MCF 10A (cell line): ENCODE measurements around the gene ALG2. TPM values are rescaled to one million over a fixed set of nuclear protein-coding genes. Genes with fewer than 3 reads are reported as not detected.

ENCODE experiments used
- BruUV-seq: library from RNA; stranded (reverse); fragments of 400-500 nt; replicated peaks from 2 replicates; lab custom pipeline; 2021; lab: Mats Ljungman, UMichigan
- CTCF ChIA-PET: fragments of 300-600 bp; sonication (Branson Sonifier 250); formaldehyde crosslinking; extraction: SDS; loops from one replicate; lab custom pipeline; 2021; ENCODE audit warnings: antibody characterized with exemption, inconsistent platforms; lab: Yijun Ruan, JAX
- POLR2A ChIA-PET: fragments of 300-600, 350-650 bp; sonication (Branson Sonifier 250); formaldehyde crosslinking; extraction: SDS; loops from one replicate; lab custom pipeline; 2020; ENCODE audit warnings: antibody characterized with exemption, inconsistent platforms; lab: Yijun Ruan, JAX
- DNase-seq: peaks from one replicate; pipeline ENCODE4 v3.0.0-alpha.2; 2018; ENCODE audit not compliant: unreplicated experiment
- H3K27ac Mint-ChIP-seq: one replicate; pipeline ENCODE4 v1.8.0; 2022; ENCODE audit warnings: mild to moderate bottlenecking, low read depth, mixed read lengths; ENCODE audit not compliant: unreplicated experiment
- H3K27me3 Mint-ChIP-seq: one replicate; pipeline ENCODE4 v1.8.0; 2022; ENCODE audit warnings: mixed read lengths; ENCODE audit not compliant: insufficient read depth, unreplicated experiment
- H3K36me3 Mint-ChIP-seq: one replicate; pipeline ENCODE4 v1.8.0; 2022; ENCODE audit warnings: mild to moderate bottlenecking, moderate library complexity, mixed read lengths; ENCODE audit not compliant: insufficient read depth, unreplicated experiment
- H3K4me1 Mint-ChIP-seq: one replicate; pipeline ENCODE4 v1.8.0; 2022; ENCODE audit warnings: mixed read lengths; ENCODE audit not compliant: insufficient read depth, unreplicated experiment
- H3K4me3 Mint-ChIP-seq: one replicate; pipeline ENCODE4 v1.8.0; 2022; ENCODE audit warnings: mild to moderate bottlenecking, moderate library complexity, mixed read lengths; ENCODE audit not compliant: unreplicated experiment
- H3K9me3 Mint-ChIP-seq: one replicate; pipeline ENCODE4 v1.8.0; 2022; ENCODE audit warnings: mixed read lengths; ENCODE audit not compliant: unreplicated experiment
- intact Hi-C: fragments of 100-400 bp; cut with micrococcal nuclease; formaldehyde crosslinking; loops from 2 replicates; pipeline ENCODE4 v1.14.1; 2022
- total RNA-seq: library from RNA; stranded (reverse); gene quantifications from 2 replicates; pipeline ENCODE4 v1.2.3, GENCODE V29; 2022
- TF ChIP-seq, protein P1 (sequence below): fragments of 200-600 bp; IDR thresholded peaks from one replicate; pipeline ENCODE4 v1.8.0; 2022; ENCODE audit warnings: antibody characterized with exemption, mild to moderate bottlenecking; ENCODE audit not compliant: unreplicated experiment

ALG2 gene
- total RNA-seq, 1 experiment from 2014 or later, result 54.7 TPM

GRCh38 chr9:99253772-99254431 lies 32.2 kb upstream of the ALG2 start:
- intact Hi-C loops, result no loop called here
- no peaks in the 10 kb centered on the region for H3K9me3 Mint-ChIP-seq
- no peak overlapping the region for H3K4me3 Mint-ChIP-seq
- no peaks in the 10 kb centered on the region for H3K27me3 Mint-ChIP-seq
- TF ChIP-seq, protein P1, sequence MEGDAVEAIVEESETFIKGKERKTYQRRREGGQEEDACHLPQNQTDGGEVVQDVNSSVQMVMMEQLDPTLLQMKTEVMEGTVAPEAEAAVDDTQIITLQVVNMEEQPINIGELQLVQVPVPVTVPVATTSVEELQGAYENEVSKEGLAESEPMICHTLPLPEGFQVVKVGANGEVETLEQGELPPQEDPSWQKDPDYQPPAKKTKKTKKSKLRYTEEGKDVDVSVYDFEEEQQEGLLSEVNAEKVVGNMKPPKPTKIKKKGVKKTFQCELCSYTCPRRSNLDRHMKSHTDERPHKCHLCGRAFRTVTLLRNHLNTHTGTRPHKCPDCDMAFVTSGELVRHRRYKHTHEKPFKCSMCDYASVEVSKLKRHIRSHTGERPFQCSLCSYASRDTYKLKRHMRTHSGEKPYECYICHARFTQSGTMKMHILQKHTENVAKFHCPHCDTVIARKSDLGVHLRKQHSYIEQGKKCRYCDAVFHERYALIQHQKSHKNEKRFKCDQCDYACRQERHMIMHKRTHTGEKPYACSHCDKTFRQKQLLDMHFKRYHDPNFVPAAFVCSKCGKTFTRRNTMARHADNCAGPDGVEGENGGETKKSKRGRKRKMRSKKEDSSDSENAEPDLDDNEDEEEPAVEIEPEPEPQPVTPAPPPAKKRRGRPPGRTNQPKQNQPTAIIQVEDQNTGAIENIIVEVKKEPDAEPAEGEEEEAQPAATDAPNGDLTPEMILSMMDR, result no peak
- DNase-seq, result peak; percentile 66
- no peaks in the 10 kb centered on the region for H3K36me3 Mint-ChIP-seq
- BruUV-seq, result no TSS peak
- H3K27ac Mint-ChIP-seq, result no peak overlapping the region
- no peaks in the 10 kb centered on the region for H3K4me1 Mint-ChIP-seq
- ChIA-PET POLR2A (interaction anchor here (0.7 to 1.0 kb wide), 2 partner anchors 9 to 15 kb away, joined by 3 to 4 read pairs; no protein-coding TSS in a partner anchor), CTCF (interaction anchor here (0.6 to 1.4 kb wide), 3 partner anchors 13 to 766 kb away, joined by 3 to 4 read pairs (median 4); no protein-coding TSS in a partner anchor)

GRCh38 chr9:99253134-99253533 lies 31.4 kb upstream of the ALG2 start:
- POLR2A ChIA-PET, result no interaction called here
- no peaks in the 10 kb centered on the region for H3K4me1 Mint-ChIP-seq
- no TSS peak for BruUV-seq
- CTCF ChIA-PET, result no interaction called here
- no peaks in the 10 kb centered on the region for H3K9me3 Mint-ChIP-seq
- TF ChIP-seq, protein P1, result no peak
- no peaks in the 10 kb centered on the region for H3K36me3 Mint-ChIP-seq
- no peaks in the 10 kb centered on the region for H3K27me3 Mint-ChIP-seq
- no peak overlapping the region for H3K27ac Mint-ChIP-seq
- intact Hi-C loops, result no loop called here
- no peak overlapping the region for H3K4me3 Mint-ChIP-seq
- no peak for DNase-seq

- no peaks in the 10 kb centered on the region for H3K27me3 Mint-ChIP-seq
- H3K4me1 Mint-ChIP-seq, result no peaks in the 10 kb centered on the region
- H3K9me3 Mint-ChIP-seq, result no peaks in the 10 kb centered on the region
- no peaks in the 10 kb centered on the region for H3K36me3 Mint-ChIP-seq
- DNase-seq, result no peak
- TF ChIP-seq, protein P1, result no peak
- intact Hi-C loops, result no loop called here
- H3K27ac Mint-ChIP-seq, result no peak overlapping the region
- BruUV-seq, result no TSS peak
- H3K4me3 Mint-ChIP-seq, result no peak overlapping the region
- POLR2A ChIA-PET, result no interaction called here
- CTCF ChIA-PET, result interaction anchor here (1.0 kb wide), 1 partner anchor 15 kb away, joined by 3 read pairs; no protein-coding TSS in a partner anchor
Measured at GRCh38 chr9:99251157-99251556, 29.4 kb upstream of the ALG2 start.

- POLR2A ChIA-PET, result no interaction called here
- Mint-ChIP-seq H3K36me3 (no peaks in the 10 kb centered on the region), H3K27me3 (no peaks in the 10 kb centered on the region), H3K4me1 (no peaks in the 10 kb centered on the region), H3K27ac (no peak overlapping the region), H3K9me3 (no peaks in the 10 kb centered on the region), H3K4me3 (no peak overlapping the region)
- TF ChIP-seq, protein P1, result no peak
- CTCF ChIA-PET, result interaction anchor here (0.8 to 1.5 kb wide), 3 partner anchors 16 to 698 kb away, joined by 3 to 6 read pairs (median 3); no protein-coding TSS in a partner anchor
- intact Hi-C loops, result no loop called here
- DNase-seq, result no peak
- no TSS peak for BruUV-seq
Measured at GRCh38 chr9:99249619-99250018, 27.9 kb upstream of the ALG2 start.
